Panc1 (cell line): ENCODE measurements around the gene MRPL54. TPM values are rescaled to one million over a fixed set of nuclear protein-coding genes. Genes with fewer than 3 reads are reported as not detected.

Experiments
- ATAC-seq: fragments of 200-7000 bp; cut with Tn5 transposase; 2 replicates; pipeline ENCODE4 v1.9.1; 2020; ENCODE audit warnings: mild to moderate bottlenecking, moderate library complexity
- BruUV-seq: library from RNA; stranded (reverse); fragments of 400-500 nt; replicated peaks from 2 replicates; lab custom pipeline; 2021; lab: Mats Ljungman, UMichigan
- CTCF ChIA-PET: fragments of 300-600 bp; sonication (Branson Sonifier 250); formaldehyde crosslinking; loops from one replicate; lab custom pipeline; 2022; ENCODE audit warnings: antibody characterized with exemption; lab: Charles Lee
- POLR2A ChIA-PET: fragments of 300-600 bp; sonication (Branson Sonifier 250); formaldehyde crosslinking; loops from one replicate; lab custom pipeline; 2022; ENCODE audit warnings: antibody characterized with exemption; lab: Charles Lee
- DNase-seq: peaks from one replicate; pipeline ENCODE4 v3.0.0-alpha.2; 2010; ENCODE audit warnings: low read depth, low spot score
- H3K27ac ChIP-seq: 2 replicates; pipeline ENCODE4 v1.5.1; 2011; ENCODE audit warnings: mild to moderate bottlenecking, low read length, inconsistent platforms
- H3K27me3 ChIP-seq: fragments of 200-500 bp; sonication (Bioruptor generic); 2 replicates; pipeline ENCODE4 v1.6.0; 2014; ENCODE audit warnings: low read length, inconsistent platforms; ENCODE audit not compliant: control insufficient read depth, insufficient read depth
- H3K36me3 ChIP-seq: fragments of 200-500 bp; sonication (Bioruptor generic); 2 replicates; pipeline ENCODE4 v1.5.1; 2014; ENCODE audit warnings: inconsistent platforms, mild to moderate bottlenecking, low read length, moderate library complexity; ENCODE audit not compliant: control insufficient read depth, insufficient read depth
- H3K4me1 ChIP-seq: 2 replicates; pipeline ENCODE4 v1.5.1; 2011; ENCODE audit warnings: inconsistent platforms, mild to moderate bottlenecking, low read length, moderate library complexity; ENCODE audit not compliant: control insufficient read depth, insufficient read depth
- H3K4me3 ChIP-seq, 2 experiments: 2 replicates each; pipeline ENCODE4 v1.5.1; 2011 to 2012; ENCODE audit warnings: low read depth in 2 of 2, low read length in 2 of 2, mild to moderate bottlenecking in 2 of 2, inconsistent platforms in 1 of 2, moderate library complexity in 1 of 2
- H3K9me3 ChIP-seq: fragments of 200-500 bp; sonication (Bioruptor generic); 2 replicates; pipeline ENCODE4 v1.5.1; 2014; ENCODE audit warnings: low read depth, mild to moderate bottlenecking, inconsistent platforms, low read length, moderate library complexity; ENCODE audit not compliant: control insufficient read depth, insufficient read depth
- CTCF ChIP-seq: fragments of 450-650 bp; IDR thresholded peaks from 2 replicates; pipeline ENCODE4 v1.5.1; 2017; ENCODE audit warnings: mild to moderate bottlenecking
- POLR2AphosphoS5 ChIP-seq: IDR thresholded peaks from 2 replicates; pipeline ENCODE4 v1.6.1; 2012; ENCODE audit warnings: mild to moderate bottlenecking, low read depth, low read length, moderate library complexity
- REST ChIP-seq, 2 experiments: IDR thresholded peaks; 2 replicates each; pipeline ENCODE4 v1.6.1; 2011 to 2012; ENCODE audit warnings: low read depth in 2 of 2, control low read depth in 1 of 2, low read length in 1 of 2, mild to moderate bottlenecking in 1 of 2, moderate library complexity in 1 of 2; ENCODE audit not compliant: insufficient read depth in 1 of 2
- SIN3A ChIP-seq: IDR thresholded peaks from 2 replicates; pipeline ENCODE4 v1.6.1; 2012; ENCODE audit warnings: low read depth, mild to moderate bottlenecking, low read length, moderate library complexity, borderline replicate concordance; ENCODE audit not compliant: insufficient read depth
- TCF7L2 ChIP-seq: IDR thresholded peaks from 2 replicates; pipeline ENCODE4 v1.6.1; 2011; ENCODE audit warnings: mild to moderate bottlenecking, low read depth, low read length, inconsistent platforms
- in situ Hi-C: cut with HindIII; loops from 2 replicates; pipeline ENCODE4 v1.10.0; 2016; ENCODE audit warnings: low sequenced_read_pairs, low pct_unique_long_range_greater_than_20kb
- intact Hi-C: fragments of 100-400 bp; cut with micrococcal nuclease; formaldehyde crosslinking; loops from one replicate; pipeline ENCODE4 v1.10.0; 2022; ENCODE audit not compliant: unreplicated experiment
- total RNA-seq: library from RNA; stranded (reverse); gene quantifications from one replicate; pipeline ENCODE4 v1.2.1, GENCODE V29; 2021; ENCODE audit not compliant: unreplicated experiment

MRPL54 gene
- total RNA-seq, 1 experiment from 2014 or later: 42.8 TPM

GRCh38 chr19:3807131-3807480 lies 44.6 kb downstream of the MRPL54 start:
- Histone ChIP-seq H3K4me1 (no peaks in the 10 kb centered on the region), H3K27ac (no peak overlapping the region), H3K36me3 (no peaks in the 10 kb centered on the region), H3K27me3 (no peaks in the 10 kb centered on the region), H3K4me3 (no peak overlapping the region), H3K9me3 (no peaks in the 10 kb centered on the region)
- BruUV-seq: no TSS peak
- ATAC-seq (no peak), DNase-seq (no peak)
- intact Hi-C loops: no loop called here
- TF ChIP-seq REST (IDR thresholded peaks at IDR 0.05; ENCODE audit: insufficient read depth in 1 of 2, low read depth in 2 of 2, low read length in 1 of 2) (no peak), SIN3A (no peak), CTCF (no peak), POLR2AphosphoS5 (no peak), TCF7L2 (no peak)
- CTCF ChIA-PET: no interaction called here
- in situ Hi-C loops: no loop called here
- POLR2A ChIA-PET: no interaction called here

GRCh38 chr19:3807574-3808354 lies 45.3 kb downstream of the MRPL54 start:
- intact Hi-C loops (no loop called here), in situ Hi-C loops (no loop called here)
- Histone ChIP-seq H3K36me3 (no peaks in the 10 kb centered on the region), H3K4me1 (no peaks in the 10 kb centered on the region), H3K27me3 (no peaks in the 10 kb centered on the region), H3K27ac (no peak overlapping the region), H3K9me3 (no peaks in the 10 kb centered on the region), H3K4me3 (no peak overlapping the region)
- CTCF ChIA-PET: no interaction called here
- TF ChIP-seq POLR2AphosphoS5: no peak
- no peak for TF ChIP-seq SIN3A
- no peak for TF ChIP-seq REST (IDR thresholded peaks at IDR 0.05; ENCODE audit: insufficient read depth in 1 of 2, low read depth in 2 of 2, low read length in 1 of 2)
- no peak for TF ChIP-seq TCF7L2
- TF ChIP-seq CTCF: no peak
- POLR2A ChIA-PET: no interaction called here
- BruUV-seq: no TSS peak
- DNase-seq (no peak), ATAC-seq (no peak)
